HCT116 (cell line): ENCODE data around the gene CCDC120. TPM values are rescaled to one million over a fixed set of nuclear protein-coding genes. Genes with fewer than 3 reads are reported as not detected.

Experiments used
- ATAC-seq: fragments of 200-7000 bp; cut with Tn5 transposase; 2 replicates; pipeline ENCODE4 v1.9.1; 2020; ENCODE audit warnings: mild to moderate bottlenecking, moderate library complexity
- BruUV-seq: library from RNA; stranded (reverse); fragments of 400-500 nt; replicated peaks from 2 replicates; lab custom pipeline; 2021; lab: Mats Ljungman, UMichigan
- CTCF ChIA-PET: fragments of 300-600 bp; sonication (Branson Sonifier 250); formaldehyde crosslinking; loops from one replicate; lab custom pipeline; 2021; ENCODE audit warnings: antibody characterized with exemption; lab: Charles Lee
- POLR2A ChIA-PET: fragments of 300-600, 350-600 bp; sonication (Branson Sonifier 250); formaldehyde crosslinking; loops from one replicate; lab custom pipeline; 2021; ENCODE audit warnings: antibody characterized with exemption; lab: Charles Lee
- RAD21 ChIA-PET, 2 experiments: fragments of 300-600 bp; sonication (Branson Sonifier 250); formaldehyde crosslinking; loops; one replicate each; lab custom pipeline; 2023; ENCODE audit warnings: low total read pairs in 2 of 2; ENCODE audit not compliant: uncharacterized antibody in 2 of 2, unreplicated experiment in 2 of 2, low non-redundant PET in 1 of 2; lab: Charles Lee
- DNase-seq: peaks from one replicate; pipeline ENCODE4 v3.0.0-alpha.2; 2010; ENCODE audit warnings: low read depth, low spot score
- H2AFZ ChIP-seq: fragments of 200-600 bp; shearing (Covaris generic), sonication (generic); 2 replicates; pipeline ENCODE4 v1.6.1; 2017; ENCODE audit warnings: low read depth, mixed run types, mixed read lengths, antibody characterized with exemption, low read length; ENCODE audit not compliant: poor library complexity, severe bottlenecking
- H3K27ac ChIP-seq: 2 replicates; pipeline ENCODE4 v1.5.1; 2012; ENCODE audit warnings: low read depth, low read length
- H3K27me3 ChIP-seq: fragments of 200-600 bp; sonication (generic); 2 replicates; pipeline ENCODE4 v1.6.1; 2016; ENCODE audit warnings: mixed run types, low read length, mixed read lengths; ENCODE audit not compliant: insufficient read depth
- H3K36me3 ChIP-seq, 2 experiments: fragments of 200-500 bp in 1 of 2; fragments of 200-600 bp in 1 of 2; sonication (Bioruptor generic) in 1 of 2; sonication (generic) in 1 of 2; 2 replicates each; pipeline versions ENCODE4 v1.5.1 to v1.6.1; 2014 to 2016; ENCODE audit warnings: low read length in 2 of 2, inconsistent platforms in 1 of 2, mixed read lengths in 1 of 2, mixed run types in 1 of 2; ENCODE audit not compliant: insufficient read depth in 2 of 2, control insufficient read depth in 1 of 2
- H3K4me1 ChIP-seq, 2 experiments: fragments of 200-600 bp in 1 of 2; sonication (generic) in 1 of 2; 2 replicates each; pipeline versions ENCODE4 v1.5.1 to v1.6.1; 2012 to 2017; ENCODE audit warnings: low read length in 2 of 2, inconsistent platforms in 1 of 2, mild to moderate bottlenecking in 1 of 2, mixed read lengths in 1 of 2, mixed run types in 1 of 2, moderate library complexity in 1 of 2; ENCODE audit not compliant: insufficient read depth in 2 of 2, control insufficient read depth in 1 of 2
- H3K4me2 ChIP-seq: fragments of 200-600 bp; sonication (generic); 2 replicates; pipeline ENCODE4 v1.6.1; 2017; ENCODE audit warnings: mixed run types, low read length, mixed read lengths
- H3K4me3 ChIP-seq, 2 experiments: fragments of 200-600 bp in 1 of 2; sonication (generic) in 1 of 2; replicated peaks in 1 of 2; 2 replicates each; pipeline ENCODE4 v1.5.1; 2011 to 2016; ENCODE audit warnings: low read length in 2 of 2, control low read depth in 1 of 2, low read depth in 1 of 2, mild to moderate bottlenecking in 1 of 2, mixed read lengths in 1 of 2, mixed run types in 1 of 2
- H3K79me2 ChIP-seq: fragments of 200-600 bp; sonication (generic); 2 replicates; pipeline ENCODE4 v1.6.1; 2017; ENCODE audit warnings: mild to moderate bottlenecking, mixed run types, low read length, moderate library complexity, mixed read lengths; ENCODE audit not compliant: insufficient read depth
- H3K9ac ChIP-seq: fragments of 200-600 bp; sonication (generic); 2 replicates; pipeline ENCODE4 v1.6.1; 2016; ENCODE audit warnings: low read length, mixed read lengths
- H3K9me2 ChIP-seq: fragments of 200-600 bp; sonication (generic), shearing (Covaris generic); 2 replicates; pipeline ENCODE4 v1.6.1; 2017; ENCODE audit warnings: mixed run types, mild to moderate bottlenecking, moderate library complexity; ENCODE audit not compliant: insufficient read depth
- H3K9me3 ChIP-seq, 2 experiments: fragments of 200-500 bp in 1 of 2; fragments of 200-600 bp in 1 of 2; sonication (Bioruptor generic) in 1 of 2; sonication (generic) in 1 of 2; 2 replicates each; pipeline ENCODE4 v1.6.1; 2014 to 2017; ENCODE audit warnings: low read length in 2 of 2, mixed read lengths in 2 of 2, inconsistent platforms in 1 of 2, low read depth in 1 of 2, mild to moderate bottlenecking in 1 of 2, mixed run types in 1 of 2, moderate library complexity in 1 of 2; ENCODE audit not compliant: control insufficient read depth in 1 of 2, insufficient read depth in 1 of 2
- H4K20me1 ChIP-seq: fragments of 200-600 bp; sonication (generic), shearing (Covaris generic); 2 replicates; pipeline ENCODE4 v1.6.1; 2017; ENCODE audit warnings: mixed run types, mild to moderate bottlenecking, moderate library complexity; ENCODE audit not compliant: insufficient read depth
- EGR1 ChIP-seq: IDR thresholded peaks from 2 replicates; pipeline ENCODE4 v1.6.1; 2012; ENCODE audit warnings: low read depth
- ELF1 ChIP-seq: IDR thresholded peaks from 2 replicates; pipeline ENCODE4 v1.6.1; 2012; ENCODE audit warnings: low read depth, borderline replicate concordance
- EZH2 ChIP-seq: fragments of 200-600 bp; sonication (generic); IDR thresholded peaks from 2 replicates; pipeline ENCODE4 v1.6.1; 2017; ENCODE audit warnings: antibody characterized with exemption, mixed run types
- FOSL1 ChIP-seq: IDR thresholded peaks from 2 replicates; pipeline ENCODE4 v1.6.1; 2012; ENCODE audit warnings: low read depth
- POLR2AphosphoS5 ChIP-seq: IDR thresholded peaks from 2 replicates; pipeline ENCODE4 v1.6.1; 2011; ENCODE audit warnings: mild to moderate bottlenecking, low read depth, low read length, moderate library complexity
- RAD21 ChIP-seq: IDR thresholded peaks from 2 replicates; pipeline ENCODE4 v1.6.1; 2012; ENCODE audit warnings: low read depth, mild to moderate bottlenecking
- REST ChIP-seq: IDR thresholded peaks from 2 replicates; pipeline ENCODE4 v1.6.1; 2012; ENCODE audit warnings: low read depth
- SIN3A ChIP-seq: IDR thresholded peaks from 2 replicates; pipeline ENCODE4 v1.6.1; 2012; ENCODE audit warnings: low read depth
- SP1 ChIP-seq: IDR thresholded peaks from 2 replicates; pipeline ENCODE4 v1.6.1; 2012; ENCODE audit warnings: low read depth
- TCF7L2 ChIP-seq: IDR thresholded peaks from 2 replicates; pipeline ENCODE4 v1.7.0; 2011; ENCODE audit warnings: borderline replicate concordance, inconsistent platforms; ENCODE audit not compliant: insufficient read depth, insufficient read length; ENCODE audit errors: extremely low read depth
- ZBTB33 ChIP-seq: IDR thresholded peaks from 2 replicates; pipeline ENCODE4 v1.6.1; 2011; ENCODE audit warnings: mild to moderate bottlenecking, low read length, moderate library complexity; ENCODE audit not compliant: insufficient replicate concordance; ENCODE audit errors: extremely low read depth
- ZFX ChIP-seq: fragments of 450-650 bp; IDR thresholded peaks from 2 replicates; pipeline ENCODE4 v1.6.1; 2017
- intact Hi-C: fragments of 100-400 bp; cut with micrococcal nuclease; formaldehyde crosslinking; loops from 2 replicates; pipeline ENCODE4 v1.10.0; 2022
- total RNA-seq: library from RNA; stranded (reverse); gene quantifications from one replicate; pipeline ENCODE4 v1.2.1, GENCODE V29; 2021; ENCODE audit not compliant: unreplicated experiment
- TF ChIP-seq, protein P1 (sequence below), 3 experiments: fragments of 200-600 bp in 1 of 3; sonication (generic) in 1 of 3; IDR thresholded peaks in 2 of 3; conservative IDR thresholded peaks in 1 of 3; 2 replicates each; pipeline ENCODE4 v1.5.1; 2012 to 2017; ENCODE audit warnings: low read depth in 2 of 3, low read length in 2 of 3, antibody characterized with exemption in 1 of 3, borderline replicate concordance in 1 of 3, control low read depth in 1 of 3, mild to moderate bottlenecking in 1 of 3, mixed read lengths in 1 of 3, mixed run types in 1 of 3, moderate library complexity in 1 of 3; ENCODE audit not compliant: insufficient read depth in 1 of 3

The CCDC120 gene
- total RNA-seq, 1 experiment from 2014 or later = 13.5 TPM

DNA sequence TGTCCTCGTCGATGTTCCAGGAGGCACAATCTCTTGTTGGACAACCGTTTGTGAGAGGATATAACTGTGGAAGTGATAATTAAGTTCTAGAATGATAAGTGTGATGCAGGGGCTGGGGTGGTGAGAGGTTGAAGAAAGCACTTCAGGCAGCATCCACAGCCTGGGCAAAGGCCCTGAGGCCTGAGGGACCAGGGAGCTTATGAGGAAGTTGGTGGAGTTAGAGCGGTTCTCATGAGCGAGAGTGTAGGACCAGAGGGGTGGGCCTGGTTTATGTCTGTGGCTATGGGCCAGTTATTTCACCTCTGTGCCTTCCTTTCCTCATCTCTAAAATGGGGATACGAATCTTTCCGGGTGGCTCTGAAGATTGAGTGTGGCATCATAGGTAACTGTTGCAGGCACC is 2.7 kb downstream of the CCDC120 start:
- intact Hi-C loops = no loop called here
- Histone ChIP-seq H3K27me3 (no peaks in the 10 kb centered on the region), H3K27ac (no peak overlapping the region), H3K9ac (no peak overlapping the region), H3K36me3 (no peaks in the 10 kb centered on the region), H4K20me1 (no peaks in the 10 kb centered on the region), H2AFZ (no peak overlapping the region), H3K4me1 (peaks cover 2 to 12% of the 10 kb centered on the region in 2 experiments; a peak in 3 of 4 replicates), H3K9me3 (no peaks in the 10 kb centered on the region), H3K4me3 (no peak overlapping the region), H3K79me2 (no peaks in the 10 kb centered on the region), H3K4me2 (no peak overlapping the region), H3K9me2 (no peaks in the 10 kb centered on the region)
- ChIA-PET POLR2A (no interaction called here), RAD21 (no interaction called here), CTCF (no interaction called here)
- ATAC-seq (no peak), DNase-seq (no peak)
- BruUV-seq = no TSS peak
- no peak for TF ChIP-seq SP1
- TF ChIP-seq ZBTB33 = no peak
- no peak for TF ChIP-seq EZH2

DNA sequence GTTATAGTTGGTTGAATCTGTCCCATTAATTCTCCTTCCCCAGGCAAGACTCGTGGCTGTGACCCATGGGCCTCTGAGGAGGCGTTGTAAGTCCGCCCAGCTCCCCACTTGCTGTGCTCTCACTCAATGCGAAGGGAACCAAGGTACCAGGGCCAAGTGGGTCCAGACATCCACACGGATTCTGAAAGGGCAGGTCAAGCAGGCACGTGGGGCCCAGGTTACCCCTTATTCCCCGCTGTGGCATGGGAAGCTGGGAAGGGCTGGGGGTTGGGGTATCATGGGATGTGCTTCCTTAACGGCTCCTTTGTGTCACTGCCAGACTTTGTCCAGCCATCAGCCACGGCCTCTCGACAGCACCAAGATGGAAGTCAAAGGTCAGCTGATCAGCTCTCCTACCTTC is 3.1 kb downstream of the CCDC120 start:
- no peak overlapping the region for H2AFZ ChIP-seq
- ChIA-PET RAD21 (no interaction called here), POLR2A (no interaction called here), CTCF (no interaction called here)
- H3K27ac ChIP-seq = no peak overlapping the region
- no peaks in the 10 kb centered on the region for H3K9me2 ChIP-seq
- no peak overlapping the region for H3K4me2 ChIP-seq
- H4K20me1 ChIP-seq = no peaks in the 10 kb centered on the region
- no peaks in the 10 kb centered on the region for H3K79me2 ChIP-seq
- H3K4me1 ChIP-seq = peaks cover 2 to 12% of the 10 kb centered on the region in 2 experiments; a peak in 3 of 4 replicates
- DNase-seq (no peak), ATAC-seq (no peak)
- H3K27me3 ChIP-seq = no peaks in the 10 kb centered on the region
- no TSS peak for BruUV-seq
- H3K9ac ChIP-seq = no peak overlapping the region
- H3K4me3 ChIP-seq = no peak overlapping the region
- intact Hi-C loops = no loop called here
- H3K9me3 ChIP-seq = no peaks in the 10 kb centered on the region
- no peaks in the 10 kb centered on the region for H3K36me3 ChIP-seq
- TF ChIP-seq ZFX = no peak
- TF ChIP-seq, protein P1, sequence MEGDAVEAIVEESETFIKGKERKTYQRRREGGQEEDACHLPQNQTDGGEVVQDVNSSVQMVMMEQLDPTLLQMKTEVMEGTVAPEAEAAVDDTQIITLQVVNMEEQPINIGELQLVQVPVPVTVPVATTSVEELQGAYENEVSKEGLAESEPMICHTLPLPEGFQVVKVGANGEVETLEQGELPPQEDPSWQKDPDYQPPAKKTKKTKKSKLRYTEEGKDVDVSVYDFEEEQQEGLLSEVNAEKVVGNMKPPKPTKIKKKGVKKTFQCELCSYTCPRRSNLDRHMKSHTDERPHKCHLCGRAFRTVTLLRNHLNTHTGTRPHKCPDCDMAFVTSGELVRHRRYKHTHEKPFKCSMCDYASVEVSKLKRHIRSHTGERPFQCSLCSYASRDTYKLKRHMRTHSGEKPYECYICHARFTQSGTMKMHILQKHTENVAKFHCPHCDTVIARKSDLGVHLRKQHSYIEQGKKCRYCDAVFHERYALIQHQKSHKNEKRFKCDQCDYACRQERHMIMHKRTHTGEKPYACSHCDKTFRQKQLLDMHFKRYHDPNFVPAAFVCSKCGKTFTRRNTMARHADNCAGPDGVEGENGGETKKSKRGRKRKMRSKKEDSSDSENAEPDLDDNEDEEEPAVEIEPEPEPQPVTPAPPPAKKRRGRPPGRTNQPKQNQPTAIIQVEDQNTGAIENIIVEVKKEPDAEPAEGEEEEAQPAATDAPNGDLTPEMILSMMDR (IDR thresholded peaks at IDR 0.05 in 2 of 3, conservative IDR thresholded peaks at IDR 0.05 in 1 of 3; ENCODE audit: borderline replicate concordance in 1 of 3, insufficient read depth in 1 of 3, low read depth in 2 of 3, low read length in 2 of 3) = no peak
- no peak for TF ChIP-seq EZH2
- TF ChIP-seq SIN3A = no peak
- TF ChIP-seq TCF7L2 = no peak
- no peak for TF ChIP-seq RAD21
- TF ChIP-seq POLR2AphosphoS5 = no peak
- no peak for TF ChIP-seq ELF1
- TF ChIP-seq FOSL1 = no peak
- no peak for TF ChIP-seq REST
- no peak for TF ChIP-seq EGR1
